Astrocyte (in vitro differentiated cells and primary cell): ENCODE data around the gene TRH.

Experiments
- EZH2 ChIP-seq: IDR thresholded peaks from 2 replicates; pipeline ENCODE4 v1.6.1; 2012; ENCODE audit warnings: mild to moderate bottlenecking, low read length, inconsistent platforms; ENCODE audit not compliant: insufficient read depth
- TF ChIP-seq, protein P1 (sequence below): IDR thresholded peaks from 2 replicates; pipeline ENCODE4 v1.5.1; 2011; ENCODE audit warnings: low read depth, mild to moderate bottlenecking, inconsistent platforms, low read length, moderate library complexity; ENCODE audit not compliant: insufficient read depth

DNA sequence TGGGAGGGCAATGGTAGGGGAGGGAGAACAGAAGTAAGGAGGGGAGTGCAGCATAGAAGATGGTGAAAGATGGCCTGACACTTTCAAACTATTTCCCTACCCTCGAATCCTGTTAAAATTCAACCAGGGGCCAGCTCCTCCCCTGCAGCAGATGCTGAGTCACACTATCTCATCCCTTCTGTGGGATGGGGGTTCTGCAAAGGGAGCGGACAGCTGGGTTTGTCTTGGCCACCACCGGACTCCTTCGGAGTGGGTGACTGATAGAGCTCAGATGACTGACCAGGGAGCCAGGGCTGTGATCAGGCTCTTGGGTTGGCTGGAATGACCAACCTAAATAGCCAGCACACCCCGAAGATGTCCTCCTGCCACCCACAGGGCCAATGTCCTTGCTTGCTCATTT, 47.4 kb upstream of the TRH start:
- TF ChIP-seq, protein P1, sequence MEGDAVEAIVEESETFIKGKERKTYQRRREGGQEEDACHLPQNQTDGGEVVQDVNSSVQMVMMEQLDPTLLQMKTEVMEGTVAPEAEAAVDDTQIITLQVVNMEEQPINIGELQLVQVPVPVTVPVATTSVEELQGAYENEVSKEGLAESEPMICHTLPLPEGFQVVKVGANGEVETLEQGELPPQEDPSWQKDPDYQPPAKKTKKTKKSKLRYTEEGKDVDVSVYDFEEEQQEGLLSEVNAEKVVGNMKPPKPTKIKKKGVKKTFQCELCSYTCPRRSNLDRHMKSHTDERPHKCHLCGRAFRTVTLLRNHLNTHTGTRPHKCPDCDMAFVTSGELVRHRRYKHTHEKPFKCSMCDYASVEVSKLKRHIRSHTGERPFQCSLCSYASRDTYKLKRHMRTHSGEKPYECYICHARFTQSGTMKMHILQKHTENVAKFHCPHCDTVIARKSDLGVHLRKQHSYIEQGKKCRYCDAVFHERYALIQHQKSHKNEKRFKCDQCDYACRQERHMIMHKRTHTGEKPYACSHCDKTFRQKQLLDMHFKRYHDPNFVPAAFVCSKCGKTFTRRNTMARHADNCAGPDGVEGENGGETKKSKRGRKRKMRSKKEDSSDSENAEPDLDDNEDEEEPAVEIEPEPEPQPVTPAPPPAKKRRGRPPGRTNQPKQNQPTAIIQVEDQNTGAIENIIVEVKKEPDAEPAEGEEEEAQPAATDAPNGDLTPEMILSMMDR = no peak
- no peak for TF ChIP-seq EZH2
